NCI-H187 (cell line): ENCODE data around the gene RBM19.
A peak's percentile ranks its signal among the peaks of the same experiment; 100 is the strongest.
"Not testable (repeated sequence)": the region's sequence is repeated elsewhere in the genome, so short reads cannot be mapped to it uniquely, and the experiment has no call there.

ENCODE experiments used
- DNase-seq, 2 experiments: peaks; one replicate each; lab custom pipeline; 2025; lab: John Stamatoyannopoulos, UW

RBM19 gene, protein sequence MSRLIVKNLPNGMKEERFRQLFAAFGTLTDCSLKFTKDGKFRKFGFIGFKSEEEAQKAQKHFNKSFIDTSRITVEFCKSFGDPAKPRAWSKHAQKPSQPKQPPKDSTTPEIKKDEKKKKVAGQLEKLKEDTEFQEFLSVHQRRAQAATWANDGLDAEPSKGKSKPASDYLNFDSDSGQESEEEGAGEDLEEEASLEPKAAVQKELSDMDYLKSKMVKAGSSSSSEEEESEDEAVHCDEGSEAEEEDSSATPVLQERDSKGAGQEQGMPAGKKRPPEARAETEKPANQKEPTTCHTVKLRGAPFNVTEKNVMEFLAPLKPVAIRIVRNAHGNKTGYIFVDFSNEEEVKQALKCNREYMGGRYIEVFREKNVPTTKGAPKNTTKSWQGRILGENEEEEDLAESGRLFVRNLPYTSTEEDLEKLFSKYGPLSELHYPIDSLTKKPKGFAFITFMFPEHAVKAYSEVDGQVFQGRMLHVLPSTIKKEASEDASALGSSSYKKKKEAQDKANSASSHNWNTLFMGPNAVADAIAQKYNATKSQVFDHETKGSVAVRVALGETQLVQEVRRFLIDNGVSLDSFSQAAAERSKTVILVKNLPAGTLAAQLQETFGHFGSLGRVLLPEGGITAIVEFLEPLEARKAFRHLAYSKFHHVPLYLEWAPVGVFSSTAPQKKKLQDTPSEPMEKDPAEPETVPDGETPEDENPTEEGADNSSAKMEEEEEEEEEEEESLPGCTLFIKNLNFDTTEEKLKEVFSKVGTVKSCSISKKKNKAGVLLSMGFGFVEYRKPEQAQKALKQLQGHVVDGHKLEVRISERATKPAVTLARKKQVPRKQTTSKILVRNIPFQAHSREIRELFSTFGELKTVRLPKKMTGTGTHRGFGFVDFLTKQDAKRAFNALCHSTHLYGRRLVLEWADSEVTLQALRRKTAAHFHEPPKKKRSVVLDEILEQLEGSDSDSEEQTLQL

DNA sequence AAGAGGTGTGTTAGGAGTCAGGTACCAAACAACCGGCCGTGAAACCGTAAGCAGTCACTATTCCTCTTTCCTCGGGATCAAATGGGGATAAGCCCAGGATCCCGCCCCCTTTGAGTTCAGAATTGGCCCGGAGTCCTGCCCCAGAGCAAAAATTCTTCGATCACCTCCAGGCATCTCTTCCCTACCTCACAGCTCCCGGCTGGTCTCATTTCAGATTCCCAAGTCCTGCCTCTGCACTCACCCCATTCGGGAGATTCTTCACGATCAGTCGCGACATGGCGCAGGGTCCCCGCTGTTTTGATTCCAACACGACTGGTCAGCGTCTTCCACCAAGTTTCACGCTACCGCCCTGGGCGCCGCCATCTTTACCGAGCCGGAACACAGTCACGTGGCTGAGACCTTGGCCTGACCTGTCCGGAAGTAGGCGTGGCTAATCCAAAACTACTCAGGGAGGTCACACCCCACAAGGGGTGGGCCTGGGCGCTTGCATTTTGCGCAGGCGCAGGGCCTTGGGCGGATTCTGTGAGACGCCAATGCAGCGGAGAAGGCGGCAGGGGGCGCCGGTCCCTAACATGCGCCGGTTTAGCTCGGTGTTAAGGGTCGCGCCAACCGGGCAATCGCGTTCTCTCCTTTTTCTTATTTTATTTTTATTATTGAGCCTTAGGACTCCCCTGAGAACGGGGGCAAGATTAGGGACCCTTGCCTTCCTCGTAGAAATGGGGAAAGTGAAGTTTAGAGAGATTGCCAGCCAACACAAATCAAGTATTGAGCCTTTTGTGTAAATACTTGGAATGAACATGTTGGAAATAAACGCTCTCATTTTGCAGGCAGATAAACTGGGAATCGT, at the start of gene RBM19:
Gene RBM19 (minus strand): TSS at position 375 of the 847 bp plus-strand sequence. CDS start 98 bp downstream, at position 277.
- peak; percentile 95 to 99 for DNase-seq

DNA sequence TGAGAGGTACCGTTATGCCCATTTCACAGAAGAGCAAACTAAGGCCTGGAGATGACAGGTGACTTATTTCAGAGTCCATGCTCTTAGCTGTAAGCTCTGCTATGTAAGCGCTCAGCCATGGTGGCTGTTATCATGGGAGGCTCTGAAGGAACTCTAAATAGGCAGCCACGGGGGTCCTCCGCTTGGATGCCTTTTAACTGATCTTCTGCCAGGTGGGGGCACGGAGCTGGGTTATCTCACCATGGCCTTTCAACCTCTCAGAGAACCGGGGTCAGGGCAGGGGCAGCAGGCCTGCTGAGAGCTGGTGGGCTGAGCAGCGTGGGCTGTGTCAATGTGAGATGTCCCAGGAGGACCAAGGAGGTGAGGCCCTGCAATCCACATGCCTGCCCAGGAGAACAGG, 49.7 kb upstream of the RBM19 start:
- DNase-seq, result no peak

DNA sequence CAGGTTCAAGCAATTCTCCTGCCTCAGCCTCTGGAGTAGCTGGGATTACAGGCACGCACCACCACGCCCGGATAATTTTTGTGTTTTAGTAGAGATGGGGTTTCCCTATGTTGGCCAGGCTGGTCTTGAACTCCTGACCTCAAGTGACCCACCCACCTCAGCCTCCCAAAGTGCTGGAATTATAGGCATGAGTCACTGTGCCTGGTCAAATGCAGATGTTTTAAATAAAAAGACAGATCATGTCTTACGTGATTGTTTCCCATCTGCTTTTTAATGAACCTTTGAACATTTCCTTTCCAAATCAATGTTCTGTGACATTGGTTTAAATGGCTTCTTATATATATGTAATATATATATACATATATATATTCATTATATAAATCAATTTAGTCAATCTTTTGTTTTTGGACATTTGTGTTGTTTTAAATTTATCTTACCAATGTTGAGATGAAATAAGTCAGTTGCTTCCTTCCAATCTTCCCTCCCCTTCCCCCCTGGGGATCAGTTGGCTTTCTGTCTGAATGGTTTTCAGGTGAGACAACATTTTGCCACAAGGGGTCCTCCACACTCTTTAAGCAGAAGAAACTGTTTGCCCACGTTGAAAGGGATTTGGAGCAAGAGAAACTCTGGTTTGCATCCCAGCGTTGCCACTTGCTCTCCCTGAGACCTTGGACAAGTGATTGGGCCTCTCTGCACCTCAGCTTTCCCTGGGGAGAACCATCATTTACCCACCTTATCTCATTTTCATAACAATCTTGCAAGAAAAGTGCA, 47.6 kb upstream of the RBM19 start:
- peak in 1 of 2 experiments; percentile 40 for DNase-seq

- DNase-seq, result no peak
These were observed 46.8 kb upstream of the RBM19 start for GRCh38 chr12:114012744-114013431.

DNA sequence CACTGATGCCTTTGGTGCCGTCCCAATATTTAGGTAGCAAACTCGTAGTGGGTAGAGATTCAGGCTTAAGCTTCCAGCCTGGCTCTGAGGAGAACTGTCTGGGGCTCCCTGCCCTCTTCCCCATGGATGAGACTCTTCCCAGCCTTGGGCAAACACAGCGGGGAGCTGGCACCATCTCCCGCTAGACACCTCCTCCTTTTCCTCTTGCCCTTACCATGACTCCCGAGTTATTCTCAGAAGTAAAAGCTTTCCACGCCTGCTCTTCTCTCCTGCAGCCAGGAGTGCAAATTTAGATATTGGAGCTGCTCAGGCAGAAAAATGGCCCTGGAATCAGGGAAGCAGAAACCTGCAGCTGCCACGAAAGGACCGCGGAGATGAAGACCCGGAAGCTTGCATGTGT, 45.6 kb upstream of the RBM19 start:
- peak; percentile 30 to 46 for DNase-seq

DNA sequence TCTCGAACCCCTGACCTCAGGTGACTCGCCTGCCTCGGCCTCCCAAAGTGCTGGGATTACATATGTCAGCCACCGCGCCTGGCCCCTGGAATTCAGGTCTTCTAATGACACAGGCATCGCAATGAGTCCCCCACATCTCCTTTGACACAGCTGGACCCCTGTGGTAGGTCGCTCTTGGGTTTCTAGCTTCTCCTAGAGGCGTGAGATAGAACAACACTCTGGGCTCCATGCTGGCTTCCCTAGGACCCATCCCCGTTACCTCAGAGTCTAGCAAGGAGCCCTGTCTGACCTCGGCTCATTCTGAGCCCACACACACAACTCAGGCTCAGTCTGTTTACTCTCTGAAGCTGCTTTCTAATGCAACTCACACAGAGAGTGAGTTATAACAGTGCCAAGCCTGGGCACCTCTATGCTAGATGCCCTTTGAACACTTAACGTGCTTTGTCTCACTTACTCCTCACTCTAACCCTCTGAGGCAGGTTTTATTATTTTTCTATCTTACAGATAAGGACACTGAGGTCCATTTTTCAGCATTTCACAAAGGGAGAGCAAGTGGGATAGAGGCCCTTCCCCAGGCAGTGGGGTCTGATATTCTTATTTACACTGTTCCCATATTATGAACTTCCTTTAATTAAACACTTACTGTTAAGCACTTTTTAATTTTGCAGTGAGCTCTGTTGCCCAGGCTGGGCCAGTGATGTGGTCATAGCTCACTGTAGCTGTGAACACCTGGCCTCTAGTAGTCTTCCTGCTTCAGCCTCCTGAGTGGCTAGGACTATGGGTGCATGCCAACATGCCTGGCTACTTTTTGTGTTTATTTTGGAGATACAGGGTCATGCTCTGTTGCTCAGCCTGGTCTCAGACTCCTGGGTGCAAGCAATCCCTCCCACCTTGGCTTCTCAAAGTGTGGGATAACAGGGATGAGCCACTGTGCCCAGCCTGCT, 40.6 kb upstream of the RBM19 start:
- DNase-seq, result no peak

DNA sequence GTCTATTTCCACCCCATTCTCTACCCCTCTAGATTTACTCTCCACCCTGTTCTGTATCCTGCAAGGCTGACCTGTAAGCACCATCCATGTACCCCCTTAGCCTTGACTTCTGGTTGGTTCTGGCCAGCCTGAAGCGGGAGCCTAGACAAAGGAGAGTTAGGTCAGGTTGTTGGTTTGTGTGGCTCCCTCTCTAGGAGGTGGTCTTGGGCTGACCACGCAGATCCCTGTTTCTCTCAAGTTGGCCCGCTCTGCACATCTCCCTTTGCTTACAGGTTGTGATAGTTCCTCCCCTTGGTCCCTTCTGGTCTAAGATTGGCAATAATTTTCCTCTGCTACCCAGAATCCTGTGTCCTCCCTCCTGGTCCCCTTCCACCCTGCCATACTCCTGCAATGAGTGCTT, 38.3 kb upstream of the RBM19 start:
- no peak for DNase-seq

DNA sequence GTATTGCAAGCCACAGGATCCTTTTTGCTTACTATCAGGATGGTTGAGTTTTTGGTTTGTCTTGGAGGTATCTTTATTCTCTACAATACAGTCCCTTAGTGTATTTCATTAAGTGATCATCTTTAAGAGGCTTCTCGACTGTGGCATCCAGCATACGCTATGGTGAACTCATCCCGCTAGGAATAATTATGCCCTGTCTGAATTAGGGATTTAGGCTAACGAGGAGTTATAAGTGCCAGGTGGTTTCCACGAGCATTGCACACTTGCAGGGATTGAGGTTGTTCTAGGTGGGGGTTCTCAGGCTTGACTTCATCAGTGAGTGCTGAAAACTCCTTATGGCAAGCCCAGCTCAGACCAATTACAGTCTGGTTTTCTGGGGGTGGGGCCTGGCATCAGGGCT, 37.2 kb upstream of the RBM19 start:
- DNase-seq, result peak; percentile 62 to 66

- DNase-seq, result no peak
These were observed 35.6 kb upstream of the RBM19 start for GRCh38 chr12:114001511-114002340.

GRCh38 chr12:114000861-114001260, 34.7 kb upstream of the RBM19 start:
- DNase-seq, result no peak

- not testable (repeated sequence) for DNase-seq
These were observed 34.1 kb upstream of the RBM19 start for GRCh38 chr12:114000261-114000660.

DNA sequence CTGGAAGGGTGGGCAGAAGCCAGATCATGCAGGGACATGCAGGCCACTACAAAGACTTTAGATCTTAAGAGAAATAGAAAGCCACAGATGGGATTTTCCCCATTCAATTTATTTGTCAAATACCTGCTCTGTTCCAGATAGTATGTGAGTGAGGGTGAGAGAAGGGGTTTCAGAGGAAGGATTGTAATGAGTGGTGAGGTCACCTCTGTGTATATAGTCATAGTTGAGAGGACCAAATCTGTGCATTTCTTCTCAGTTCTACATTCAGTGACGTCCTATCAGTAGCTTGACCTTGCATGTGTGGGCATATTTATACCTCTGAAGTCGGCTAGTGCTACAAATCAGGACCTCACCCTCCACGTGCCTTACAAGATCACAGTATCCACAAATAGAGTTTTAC, 31.2 kb upstream of the RBM19 start:
- DNase-seq, result no peak

GRCh38 chr12:113996026-113996425, 29.9 kb upstream of the RBM19 start:
- no peak for DNase-seq

GRCh38 chr12:113994051-113994450, 27.9 kb upstream of the RBM19 start:
- DNase-seq, result no peak

DNA sequence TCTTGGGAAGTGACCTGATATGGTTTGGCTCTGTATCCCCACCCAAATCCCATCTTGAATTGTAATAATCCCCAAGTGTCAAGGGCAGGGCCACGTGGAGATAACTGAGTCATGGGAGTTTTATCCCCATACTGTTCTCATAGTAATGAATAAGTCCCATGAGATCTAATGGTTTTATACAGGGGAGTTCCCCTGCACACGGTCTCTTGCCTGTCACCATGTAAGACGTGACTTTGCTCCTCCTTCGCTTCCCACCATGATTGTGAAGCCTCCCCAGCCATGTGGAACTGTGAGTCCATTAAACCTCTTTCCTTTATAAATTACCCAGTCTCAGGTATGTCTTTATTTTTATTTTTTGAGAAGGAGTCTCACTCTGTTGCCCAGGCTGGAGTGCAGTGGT, 26.6 kb upstream of the RBM19 start:
- DNase-seq, result not testable (repeated sequence)

GRCh38 chr12:113991224-113992044, 25.3 kb upstream of the RBM19 start:
- DNase-seq, result no peak
